Heart left ventricle (tissue), 13 donors: ENCODE measurements around the gene TNS3.

Experiments
- POLR2A ChIP-seq, 2 donors: fragments of 450-650 bp; IDR thresholded peaks; one replicate each; pipeline ENCODE4 v1.6.1; 2017; ENCODE audit warnings: antibody characterized with exemption in 2 of 2, mild to moderate bottlenecking in 2 of 2, moderate library complexity in 2 of 2
- TF ChIP-seq, protein P1 (sequence below), 12 donors: fragments of 200-600 bp; sonication (generic) in 4 of 12; IDR thresholded peaks; one replicate each; pipeline versions ENCODE4 v1.5.0 to v1.8.0; 2018 to 2022; ENCODE audit warnings: antibody characterized with exemption in 12 of 12, mild to moderate bottlenecking in 5 of 12
- donor health status: ischemic (EF 13 %, LVEDD 7.1; RV severe dilation, severe dysfunction).
- donor health status: DM: no; HTN: yes; CAD: no.
- donor health status: DM: no; HTN: no; CAD: no.
- donor health status: ischemic (EF 25% LVEDD 6.9; RV normal size, moderate dysfunction).
- donor health status: ischemic (EF 25% LVEDD 5.7; RV mildly dilated, moderate dysfunction).
- donor health status: ischemic (EF 35%, LVEDD 5.7; RV mildly dilated, moderate dysfunction).
- donor health status: nonischemic (EF 11% LVEDD 7.7; RV severe dilation, severe dysfunction).
- donor health status: DM: yes; HTN: yes; CAD: no.
- donor health status: PGD.
- donor health status: ischemic (EF 29% LVEDD 5.4; RV normal size, mild dysfunction).
- donor health status: nonischemic (EF 23%, LVEDD 6.1; RV moderate dilation, normal function).

DNA sequence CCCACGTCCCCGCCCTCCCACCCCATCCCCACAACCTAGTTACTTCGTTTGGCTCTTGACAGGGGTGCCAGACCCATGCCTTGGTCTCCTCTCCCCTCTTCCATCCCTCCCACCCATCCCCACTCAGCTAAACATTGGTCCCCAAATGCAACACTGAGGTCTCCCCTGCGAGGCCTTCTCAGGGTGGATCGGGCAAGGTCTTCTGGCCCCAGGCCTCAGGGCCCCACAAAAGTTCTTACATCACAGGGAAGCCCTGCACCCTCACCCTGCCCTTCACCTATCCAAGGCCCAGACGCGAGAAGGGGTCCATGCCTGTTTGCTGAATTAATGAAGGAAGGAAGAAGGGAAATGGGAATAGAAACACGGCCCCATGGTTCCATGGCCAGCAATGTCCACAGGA lies 32.0 kb downstream of the TNS3 start:
- no peak for TF ChIP-seq POLR2A (IDR thresholded peaks at IDR 0.05)
- TF ChIP-seq, protein P1, sequence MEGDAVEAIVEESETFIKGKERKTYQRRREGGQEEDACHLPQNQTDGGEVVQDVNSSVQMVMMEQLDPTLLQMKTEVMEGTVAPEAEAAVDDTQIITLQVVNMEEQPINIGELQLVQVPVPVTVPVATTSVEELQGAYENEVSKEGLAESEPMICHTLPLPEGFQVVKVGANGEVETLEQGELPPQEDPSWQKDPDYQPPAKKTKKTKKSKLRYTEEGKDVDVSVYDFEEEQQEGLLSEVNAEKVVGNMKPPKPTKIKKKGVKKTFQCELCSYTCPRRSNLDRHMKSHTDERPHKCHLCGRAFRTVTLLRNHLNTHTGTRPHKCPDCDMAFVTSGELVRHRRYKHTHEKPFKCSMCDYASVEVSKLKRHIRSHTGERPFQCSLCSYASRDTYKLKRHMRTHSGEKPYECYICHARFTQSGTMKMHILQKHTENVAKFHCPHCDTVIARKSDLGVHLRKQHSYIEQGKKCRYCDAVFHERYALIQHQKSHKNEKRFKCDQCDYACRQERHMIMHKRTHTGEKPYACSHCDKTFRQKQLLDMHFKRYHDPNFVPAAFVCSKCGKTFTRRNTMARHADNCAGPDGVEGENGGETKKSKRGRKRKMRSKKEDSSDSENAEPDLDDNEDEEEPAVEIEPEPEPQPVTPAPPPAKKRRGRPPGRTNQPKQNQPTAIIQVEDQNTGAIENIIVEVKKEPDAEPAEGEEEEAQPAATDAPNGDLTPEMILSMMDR (IDR thresholded peaks at IDR 0.05): no peak
